Heart left ventricle (tissue), 13 donors: Measurements from ENCODE around the gene VAV1.

Experiments used
- CTCF ChIP-seq, 12 donors: fragments of 200-600 bp; sonication (generic) in 4 of 12; IDR thresholded peaks; one replicate each; pipeline versions ENCODE4 v1.5.0 to v1.8.0; 2018 to 2022; ENCODE audit warnings: antibody characterized with exemption in 12 of 12, mild to moderate bottlenecking in 5 of 12
- POLR2A ChIP-seq, 2 donors: fragments of 450-650 bp; IDR thresholded peaks; one replicate each; pipeline ENCODE4 v1.6.1; 2017; ENCODE audit warnings: antibody characterized with exemption in 2 of 2, mild to moderate bottlenecking in 2 of 2, moderate library complexity in 2 of 2
- donor health status: ischemic (EF 13 %, LVEDD 7.1; RV severe dilation, severe dysfunction).
- donor health status: DM: no; HTN: yes; CAD: no.
- donor health status: DM: no; HTN: no; CAD: no.
- donor health status: ischemic (EF 25% LVEDD 6.9; RV normal size, moderate dysfunction).
- donor health status: ischemic (EF 25% LVEDD 5.7; RV mildly dilated, moderate dysfunction).
- donor health status: ischemic (EF 35%, LVEDD 5.7; RV mildly dilated, moderate dysfunction).
- donor health status: nonischemic (EF 11% LVEDD 7.7; RV severe dilation, severe dysfunction).
- donor health status: DM: yes; HTN: yes; CAD: no.
- donor health status: PGD.
- donor health status: ischemic (EF 29% LVEDD 5.4; RV normal size, mild dysfunction).
- donor health status: nonischemic (EF 23%, LVEDD 6.1; RV moderate dilation, normal function).

- TF ChIP-seq POLR2A (IDR thresholded peaks at IDR 0.05) (no peak), CTCF (IDR thresholded peaks at IDR 0.05) (no peak)
Measured at GRCh38 chr19:6801485-6802086, 29.1 kb downstream of the VAV1 start.
